ENCODE results near the gene ARHGAP31.

The ARHGAP31 gene

GRCh38 chr3:119417771-119418512, 123.8 kb downstream of the ARHGAP31 start:
- Histone ChIP-seq H3K36me3 (ENCODE audit: control insufficient read depth in 1 of 2, insufficient read depth in 2 of 2, low read length in 2 of 2) (peaks cover 20 to 37% of the 10 kb centered on the region in 2 donors), H3K27me3 (ENCODE audit: low read depth, low read length) (no peaks in the 10 kb centered on the region), H3K4me1 (ENCODE audit: control insufficient read depth in 1 of 2, insufficient read depth in 2 of 2, low read length in 2 of 2) (no peaks in the 10 kb centered on the region), H3K4me3 (ENCODE audit: low read depth in 1 of 2, low read length in 2 of 2) (no peak overlapping the region), H3K27ac (ENCODE audit: low read length) (no peak overlapping the region), H3K9me3 (ENCODE audit: control insufficient read depth in 1 of 2, low read length in 2 of 2) (no peaks in the 10 kb centered on the region)

GRCh38 chr3:119418641-119419040, 124.5 kb downstream of the ARHGAP31 start:
- Histone ChIP-seq H3K9me3 (ENCODE audit: control insufficient read depth in 1 of 2, low read length in 2 of 2) (no peaks in the 10 kb centered on the region), H3K27ac (ENCODE audit: low read length) (no peak overlapping the region), H3K36me3 (ENCODE audit: control insufficient read depth in 1 of 2, insufficient read depth in 2 of 2, low read length in 2 of 2) (peaks cover 20 to 35% of the 10 kb centered on the region in 2 donors), H3K4me3 (ENCODE audit: low read depth in 1 of 2, low read length in 2 of 2) (no peak overlapping the region), H3K27me3 (ENCODE audit: low read depth, low read length) (no peaks in the 10 kb centered on the region), H3K4me1 (ENCODE audit: control insufficient read depth in 1 of 2, insufficient read depth in 2 of 2, low read length in 2 of 2) (no peaks in the 10 kb centered on the region)

- Histone ChIP-seq H3K9me3 (ENCODE audit: control insufficient read depth in 1 of 2, low read length in 2 of 2) (peaks cover under 1% of the 10 kb centered on the region in 2 donors), H3K4me3 (ENCODE audit: low read depth in 1 of 2, low read length in 2 of 2) (no peak overlapping the region), H3K27ac (ENCODE audit: low read length) (no peak overlapping the region), H3K4me1 (ENCODE audit: control insufficient read depth in 1 of 2, insufficient read depth in 2 of 2, low read length in 2 of 2) (no peaks in the 10 kb centered on the region), H3K27me3 (ENCODE audit: low read depth, low read length) (no peaks in the 10 kb centered on the region), H3K36me3 (ENCODE audit: control insufficient read depth in 1 of 2, insufficient read depth in 2 of 2, low read length in 2 of 2) (peaks cover 7 to 20% of the 10 kb centered on the region in 2 donors)
Observed at GRCh38 chr3:119420196-119420595, 126.0 kb downstream of the ARHGAP31 start.

GRCh38 chr3:119427669-119428068, 133.5 kb downstream of the ARHGAP31 start:
- Histone ChIP-seq H3K27ac (ENCODE audit: low read length) (no peak overlapping the region), H3K36me3 (ENCODE audit: control insufficient read depth in 1 of 2, insufficient read depth in 2 of 2, low read length in 2 of 2) (peaks cover 29 to 41% of the 10 kb centered on the region in 2 donors), H3K4me3 (ENCODE audit: low read depth in 1 of 2, low read length in 2 of 2) (no peak overlapping the region), H3K27me3 (ENCODE audit: low read depth, low read length) (no peaks in the 10 kb centered on the region), H3K9me3 (ENCODE audit: control insufficient read depth in 1 of 2, low read length in 2 of 2) (peaks cover 26 to 28% of the 10 kb centered on the region in 2 donors), H3K4me1 (ENCODE audit: control insufficient read depth in 1 of 2, insufficient read depth in 2 of 2, low read length in 2 of 2) (no peaks in the 10 kb centered on the region)

- peaks cover 26 to 28% of the 10 kb centered on the region in 2 donors for H3K9me3 ChIP-seq (ENCODE audit: control insufficient read depth in 1 of 2, low read length in 2 of 2)
- no peak overlapping the region for H3K27ac ChIP-seq (ENCODE audit: low read length)
- no peaks in the 10 kb centered on the region for H3K27me3 ChIP-seq (ENCODE audit: low read depth, low read length)
- no peaks in the 10 kb centered on the region for H3K4me1 ChIP-seq (ENCODE audit: control insufficient read depth in 1 of 2, insufficient read depth in 2 of 2, low read length in 2 of 2)
- H3K36me3 ChIP-seq (ENCODE audit: control insufficient read depth in 1 of 2, insufficient read depth in 2 of 2, low read length in 2 of 2): peaks cover 38 to 49% of the 10 kb centered on the region in 2 donors
- no peak overlapping the region for H3K4me3 ChIP-seq (ENCODE audit: low read depth in 1 of 2, low read length in 2 of 2)
Observed at GRCh38 chr3:119428538-119428937, 134.4 kb downstream of the ARHGAP31 start.

GRCh38 chr3:119433613-119434325, 139.6 kb downstream of the ARHGAP31 start:
- H3K4me3 ChIP-seq (ENCODE audit: low read depth in 1 of 2, low read length in 2 of 2): no peak overlapping the region
- no peaks in the 10 kb centered on the region for H3K27me3 ChIP-seq (ENCODE audit: low read depth, low read length)
- H3K4me1 ChIP-seq (ENCODE audit: control insufficient read depth in 1 of 2, insufficient read depth in 2 of 2, low read length in 2 of 2): no peaks in the 10 kb centered on the region
- no peak overlapping the region for H3K27ac ChIP-seq (ENCODE audit: low read length)
- H3K9me3 ChIP-seq (ENCODE audit: control insufficient read depth in 1 of 2, low read length in 2 of 2): peaks cover 0 to 1% of the 10 kb centered on the region in 2 donors
- H3K36me3 ChIP-seq (ENCODE audit: control insufficient read depth in 1 of 2, insufficient read depth in 2 of 2, low read length in 2 of 2): peaks cover 80 to 85% of the 10 kb centered on the region in 2 donors

GRCh38 chr3:119434703-119435102, 140.5 kb downstream of the ARHGAP31 start:
- Histone ChIP-seq H3K9me3 (ENCODE audit: control insufficient read depth in 1 of 2, low read length in 2 of 2) (no peaks in the 10 kb centered on the region), H3K4me1 (ENCODE audit: control insufficient read depth in 1 of 2, insufficient read depth in 2 of 2, low read length in 2 of 2) (no peaks in the 10 kb centered on the region), H3K36me3 (ENCODE audit: control insufficient read depth in 1 of 2, insufficient read depth in 2 of 2, low read length in 2 of 2) (peaks cover 72 to 78% of the 10 kb centered on the region in 2 donors), H3K27ac (ENCODE audit: low read length) (no peak overlapping the region), H3K27me3 (ENCODE audit: low read depth, low read length) (no peaks in the 10 kb centered on the region), H3K4me3 (ENCODE audit: low read depth in 1 of 2, low read length in 2 of 2) (no peak overlapping the region)

- Histone ChIP-seq H3K9me3 (ENCODE audit: control insufficient read depth in 1 of 2, low read length in 2 of 2) (no peaks in the 10 kb centered on the region), H3K27ac (ENCODE audit: low read length) (no peak overlapping the region), H3K36me3 (ENCODE audit: control insufficient read depth in 1 of 2, insufficient read depth in 2 of 2, low read length in 2 of 2) (peaks cover 66 to 79% of the 10 kb centered on the region in 2 donors), H3K4me3 (ENCODE audit: low read depth in 1 of 2, low read length in 2 of 2) (no peak overlapping the region), H3K27me3 (ENCODE audit: low read depth, low read length) (no peaks in the 10 kb centered on the region), H3K4me1 (ENCODE audit: control insufficient read depth in 1 of 2, insufficient read depth in 2 of 2, low read length in 2 of 2) (no peaks in the 10 kb centered on the region)
Observed at GRCh38 chr3:119436977-119437376, 142.8 kb downstream of the ARHGAP31 start.

- H3K27me3 ChIP-seq (ENCODE audit: low read depth, low read length): no peaks in the 10 kb centered on the region
- no peaks in the 10 kb centered on the region for H3K4me1 ChIP-seq (ENCODE audit: control insufficient read depth in 1 of 2, insufficient read depth in 2 of 2, low read length in 2 of 2)
- H3K4me3 ChIP-seq (ENCODE audit: low read depth in 1 of 2, low read length in 2 of 2): no peak overlapping the region
- H3K9me3 ChIP-seq (ENCODE audit: control insufficient read depth in 1 of 2, low read length in 2 of 2): no peaks in the 10 kb centered on the region
- H3K27ac ChIP-seq (ENCODE audit: low read length): no peak overlapping the region
- H3K36me3 ChIP-seq (ENCODE audit: control insufficient read depth in 1 of 2, insufficient read depth in 2 of 2, low read length in 2 of 2): peaks cover 63 to 83% of the 10 kb centered on the region in 2 donors
Observed at GRCh38 chr3:119437691-119438258, 143.6 kb downstream of the ARHGAP31 start.

GRCh38 chr3:119443179-119443578, 149.0 kb downstream of the ARHGAP31 start:
- H3K9me3 ChIP-seq (ENCODE audit: control insufficient read depth in 1 of 2, low read length in 2 of 2): no peaks in the 10 kb centered on the region
- H3K27me3 ChIP-seq (ENCODE audit: low read depth, low read length): no peaks in the 10 kb centered on the region
- no peak overlapping the region for H3K4me3 ChIP-seq (ENCODE audit: low read depth in 1 of 2, low read length in 2 of 2)
- H3K4me1 ChIP-seq (ENCODE audit: control insufficient read depth in 1 of 2, insufficient read depth in 2 of 2, low read length in 2 of 2): no peaks in the 10 kb centered on the region
- no peak overlapping the region for H3K27ac ChIP-seq (ENCODE audit: low read length)
- peaks cover 26 to 57% of the 10 kb centered on the region in 2 donors for H3K36me3 ChIP-seq (ENCODE audit: control insufficient read depth in 1 of 2, insufficient read depth in 2 of 2, low read length in 2 of 2)

GRCh38 chr3:119444590-119444989, 150.4 kb downstream of the ARHGAP31 start:
- Histone ChIP-seq H3K36me3 (ENCODE audit: control insufficient read depth in 1 of 2, insufficient read depth in 2 of 2, low read length in 2 of 2) (peaks cover 33 to 60% of the 10 kb centered on the region in 2 donors), H3K4me3 (ENCODE audit: low read depth in 1 of 2, low read length in 2 of 2) (no peak overlapping the region), H3K27ac (ENCODE audit: low read length) (no peak overlapping the region), H3K27me3 (ENCODE audit: low read depth, low read length) (no peaks in the 10 kb centered on the region), H3K9me3 (ENCODE audit: control insufficient read depth in 1 of 2, low read length in 2 of 2) (no peaks in the 10 kb centered on the region), H3K4me1 (ENCODE audit: control insufficient read depth in 1 of 2, insufficient read depth in 2 of 2, low read length in 2 of 2) (no peaks in the 10 kb centered on the region)

All from muscle layer of duodenum (tissue), 2 donors.